ENCODE measurements around the gene ZNF436.

GRCh38 chr1:23370709-23371584 lies 1.3 kb upstream of the ZNF436 start:
- no peak for TF ChIP-seq ISL1 (CRISPR knock-in tag; IDR thresholded peaks at IDR 0.05)
- TF ChIP-seq ARNTL (CRISPR knock-in tag; IDR thresholded peaks at IDR 0.05; ENCODE audit: borderline replicate concordance, low read depth) = no peak
- no peak for TF ChIP-seq GLIS3 (CRISPR knock-in tag; IDR thresholded peaks at IDR 0.05)

Measured in SK-N-SH treated with all-trans-retinoic acid at 6 μM for 48 hours (cell line).